Cardiac muscle cell (in vitro differentiated cells and primary cell): ENCODE measurements around the gene AQP6. TPM values are rescaled to one million over a fixed set of nuclear protein-coding genes. Genes with fewer than 3 reads are reported as not detected.

Experiments used
- DNase-seq, 2 donors: peaks; one replicate each; pipeline versions ENCODE4 v3.0.0 to v3.0.0-alpha.2; 2010 to 2017; ENCODE audit warnings: low read depth in 1 of 2, low spot score in 1 of 2
- H3K27ac ChIP-seq: fragments of 200-600 bp; sonication (generic); 2 replicates; pipeline ENCODE4 v1.5.1; 2016
- H3K27me3 ChIP-seq: fragments of 200-600 bp; sonication (generic); 2 replicates; pipeline ENCODE4 v1.6.0; 2016; ENCODE audit warnings: control low read depth
- H3K36me3 ChIP-seq: fragments of 200-600 bp; sonication (generic); 2 replicates; pipeline ENCODE4 v1.5.1; 2016; ENCODE audit warnings: control low read depth
- H3K4me1 ChIP-seq: fragments of 200-600 bp; sonication (generic); 2 replicates; pipeline ENCODE4 v1.8.1; 2017; ENCODE audit warnings: low read depth, mild to moderate bottlenecking, mixed run types
- H3K4me3 ChIP-seq: fragments of 200-600 bp; sonication (generic); 2 replicates; pipeline ENCODE4 v1.5.1; 2016; ENCODE audit warnings: mild to moderate bottlenecking
- H3K9me3 ChIP-seq: fragments of 200-600 bp; sonication (generic); 2 replicates; pipeline ENCODE4 v1.5.1; 2017; ENCODE audit warnings: low read depth, mild to moderate bottlenecking, control low read depth
- CTCF ChIP-seq: IDR thresholded peaks from 2 replicates; pipeline ENCODE4 v1.5.1; 2012; ENCODE audit warnings: low read depth, mild to moderate bottlenecking, low read length
- polyA plus RNA-seq: library from polyadenylated mRNA; unstranded; fragments of >200 nt; fragmentation: Nextera tagmentation; extraction: Ambion mirVana; gene quantifications from 2 replicates; pipeline ENCODE4 v1.2.1, GENCODE V29; 2016
- total RNA-seq: library from RNA; depleted of rRNA; stranded (reverse); fragments of >200 nt; gene quantifications from 2 replicates; pipeline ENCODE4 v1.2.3, GENCODE V29; 2016

AQP6 gene
- total and polyA plus RNA-seq, 2 experiments from 2014 or later = 0.26 to 1.8 TPM

DNA sequence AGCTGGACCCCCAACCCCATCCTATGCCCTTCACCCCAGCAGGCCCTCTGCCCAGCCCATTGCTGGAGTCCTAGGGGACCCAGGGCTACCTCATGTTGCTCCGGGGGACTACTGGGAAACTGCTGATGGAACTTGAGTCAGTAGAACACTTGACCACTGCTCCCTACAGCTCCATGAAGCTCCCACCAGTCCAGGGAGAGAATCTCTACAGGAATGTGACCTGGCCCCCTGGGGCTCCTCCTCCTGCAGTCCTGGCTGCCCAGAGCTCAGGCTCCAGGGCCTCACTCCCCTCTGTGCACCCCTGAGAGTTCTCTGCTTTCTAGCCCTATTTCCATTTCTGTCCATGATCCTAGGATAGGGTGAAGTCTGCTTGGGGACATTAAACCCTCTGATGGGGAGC is 33.0 kb upstream of the AQP6 start:
- Histone ChIP-seq H3K4me3 (no peak overlapping the region), H3K36me3 (no peaks in the 10 kb centered on the region), H3K4me1 (no peaks in the 10 kb centered on the region), H3K27me3 (peaks cover 5% of the 10 kb centered on the region), H3K27ac (no peak overlapping the region), H3K9me3 (no peaks in the 10 kb centered on the region)
- no peak for DNase-seq
- no peak for TF ChIP-seq CTCF

DNA sequence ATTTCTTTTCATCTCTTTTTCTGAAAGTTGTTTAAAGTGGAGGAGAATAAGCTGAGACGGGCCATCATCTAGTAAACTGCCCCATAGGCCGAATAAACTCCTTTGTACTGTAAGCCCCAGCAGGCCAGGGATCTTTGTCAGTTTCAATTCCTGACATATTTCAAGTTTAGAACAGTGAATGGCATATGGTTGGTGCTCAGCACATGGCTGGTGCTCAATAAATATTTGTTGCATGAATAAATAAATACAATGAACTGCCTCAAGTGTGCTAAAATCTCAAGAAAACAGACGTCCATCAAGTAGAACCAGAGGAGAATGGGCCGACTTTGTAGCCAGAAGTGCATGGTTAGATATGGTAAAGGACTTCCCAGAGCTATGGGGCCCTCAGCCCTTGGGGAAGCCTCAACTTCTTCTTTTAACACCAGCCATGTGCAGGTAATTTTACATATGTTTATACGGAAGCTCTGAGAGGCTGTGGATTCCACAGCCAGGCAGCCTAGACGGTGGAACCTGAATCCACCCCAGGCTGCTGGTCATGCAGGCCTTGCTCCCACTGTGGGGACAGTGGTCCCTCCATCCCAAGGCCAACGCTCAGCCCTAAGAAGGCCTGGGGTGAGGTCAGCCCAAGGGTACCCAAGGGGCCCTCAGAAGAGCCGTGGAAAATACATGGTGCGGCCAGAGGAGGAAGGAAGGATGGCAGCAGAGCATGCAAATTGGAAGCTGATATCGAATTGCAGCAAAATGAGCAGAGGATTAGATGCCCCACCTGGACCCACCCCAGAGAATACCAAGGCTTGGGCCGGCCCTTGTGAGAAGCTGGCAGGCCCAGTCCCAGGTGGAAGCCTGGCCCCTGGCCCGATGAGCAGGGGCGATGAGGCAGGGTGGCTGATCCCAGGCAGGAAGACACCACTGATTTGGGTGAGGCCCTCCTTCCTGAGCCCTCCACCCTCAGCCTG is 30.9 kb upstream of the AQP6 start:
- Histone ChIP-seq H3K4me1 (no peaks in the 10 kb centered on the region), H3K9me3 (no peaks in the 10 kb centered on the region), H3K36me3 (no peaks in the 10 kb centered on the region), H3K4me3 (no peak overlapping the region), H3K27me3 (peaks cover 7% of the 10 kb centered on the region), H3K27ac (no peak overlapping the region)
- no peak for TF ChIP-seq CTCF
- DNase-seq = no peak

DNA sequence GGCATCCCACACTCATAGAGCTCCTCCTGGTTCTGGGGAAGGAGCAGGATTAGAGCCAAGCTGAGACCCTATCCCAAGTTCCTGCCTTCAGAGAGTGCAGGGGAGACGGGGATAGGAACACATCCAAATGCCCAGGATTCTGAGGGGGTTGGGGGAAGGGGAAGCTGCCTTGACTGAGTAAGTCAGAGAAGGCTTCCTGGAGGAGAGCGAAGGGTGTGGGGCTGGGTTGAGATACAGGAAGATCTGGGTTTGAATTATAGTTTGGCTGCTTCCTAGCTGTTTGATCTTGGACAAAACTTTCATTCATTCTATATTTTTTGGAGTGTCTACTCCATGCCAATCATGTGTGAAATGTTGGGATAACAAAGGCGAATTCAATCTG is 30.2 kb upstream of the AQP6 start:
- TF ChIP-seq CTCF = no peak
- no peaks in the 10 kb centered on the region for H3K9me3 ChIP-seq
- no peaks in the 10 kb centered on the region for H3K4me1 ChIP-seq
- no peak overlapping the region for H3K27ac ChIP-seq
- H3K27me3 ChIP-seq = peaks cover 7% of the 10 kb centered on the region
- no peaks in the 10 kb centered on the region for H3K36me3 ChIP-seq
- H3K4me3 ChIP-seq = no peak overlapping the region
- DNase-seq = no peak

GRCh38 chr12:49942921-49943624 is 29.7 kb upstream of the AQP6 start:
- Histone ChIP-seq H3K9me3 (no peaks in the 10 kb centered on the region), H3K36me3 (no peaks in the 10 kb centered on the region), H3K27ac (no peak overlapping the region), H3K27me3 (peaks cover 7% of the 10 kb centered on the region), H3K4me1 (no peaks in the 10 kb centered on the region), H3K4me3 (no peak overlapping the region)
- DNase-seq = no peak
- no peak for TF ChIP-seq CTCF

GRCh38 chr12:49943625-49943960 is 29.2 kb upstream of the AQP6 start:
- no peaks in the 10 kb centered on the region for H3K9me3 ChIP-seq
- H3K27me3 ChIP-seq = peaks cover 7% of the 10 kb centered on the region
- no peak for DNase-seq
- no peak for TF ChIP-seq CTCF
- H3K27ac ChIP-seq = no peak overlapping the region
- no peaks in the 10 kb centered on the region for H3K36me3 ChIP-seq
- H3K4me3 ChIP-seq = no peak overlapping the region
- H3K4me1 ChIP-seq = no peaks in the 10 kb centered on the region
